C4-2B (cell line): Measurements from ENCODE around the gene ADARB2.

Experiments
- ZFX ChIP-seq: fragments of 450-650 bp; IDR thresholded peaks from 2 replicates; pipeline ENCODE4 v1.6.1; 2017
- TF ChIP-seq, protein P1 (sequence below): fragments of 450-650 bp; conservative IDR thresholded peaks from 2 replicates; pipeline ENCODE4 v1.5.1; 2017; ENCODE audit warnings: mild to moderate bottlenecking

DNA sequence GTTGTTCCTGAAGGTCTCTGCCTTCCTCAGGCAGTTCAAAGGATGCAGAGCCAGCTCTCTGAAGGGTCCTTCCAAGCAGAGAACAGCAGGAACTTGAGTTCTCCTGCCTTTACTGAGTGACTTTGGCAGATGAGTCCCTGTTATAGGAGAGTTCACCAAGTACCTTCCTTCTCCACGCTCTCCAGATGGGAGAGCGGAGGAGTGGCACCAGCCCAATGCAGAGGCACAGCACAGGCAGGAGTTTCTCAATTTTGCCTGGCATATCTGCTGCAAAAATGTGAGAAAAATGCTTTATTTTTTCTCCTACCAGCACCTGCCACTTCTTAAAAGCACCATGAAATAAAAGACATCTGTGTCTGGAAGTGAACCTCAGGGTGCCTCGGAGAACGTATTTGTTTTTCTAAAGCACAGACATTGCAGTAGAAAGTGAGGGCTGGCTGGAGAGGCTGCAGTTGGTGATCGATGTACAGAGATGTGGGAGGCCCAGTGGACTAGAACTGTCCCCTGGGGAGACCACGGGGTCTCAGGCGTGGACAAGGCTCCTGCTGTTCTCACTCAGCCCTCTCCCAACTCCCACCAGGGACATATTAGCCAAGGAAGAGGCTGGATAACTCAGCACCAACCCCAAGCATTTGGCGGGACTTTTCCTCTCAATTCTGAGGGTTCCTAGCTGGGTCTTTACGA, 506.6 kb downstream of the ADARB2 start:
- no peak for TF ChIP-seq ZFX
- TF ChIP-seq, protein P1, sequence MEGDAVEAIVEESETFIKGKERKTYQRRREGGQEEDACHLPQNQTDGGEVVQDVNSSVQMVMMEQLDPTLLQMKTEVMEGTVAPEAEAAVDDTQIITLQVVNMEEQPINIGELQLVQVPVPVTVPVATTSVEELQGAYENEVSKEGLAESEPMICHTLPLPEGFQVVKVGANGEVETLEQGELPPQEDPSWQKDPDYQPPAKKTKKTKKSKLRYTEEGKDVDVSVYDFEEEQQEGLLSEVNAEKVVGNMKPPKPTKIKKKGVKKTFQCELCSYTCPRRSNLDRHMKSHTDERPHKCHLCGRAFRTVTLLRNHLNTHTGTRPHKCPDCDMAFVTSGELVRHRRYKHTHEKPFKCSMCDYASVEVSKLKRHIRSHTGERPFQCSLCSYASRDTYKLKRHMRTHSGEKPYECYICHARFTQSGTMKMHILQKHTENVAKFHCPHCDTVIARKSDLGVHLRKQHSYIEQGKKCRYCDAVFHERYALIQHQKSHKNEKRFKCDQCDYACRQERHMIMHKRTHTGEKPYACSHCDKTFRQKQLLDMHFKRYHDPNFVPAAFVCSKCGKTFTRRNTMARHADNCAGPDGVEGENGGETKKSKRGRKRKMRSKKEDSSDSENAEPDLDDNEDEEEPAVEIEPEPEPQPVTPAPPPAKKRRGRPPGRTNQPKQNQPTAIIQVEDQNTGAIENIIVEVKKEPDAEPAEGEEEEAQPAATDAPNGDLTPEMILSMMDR, result no peak
